Stimulated activated memory B cell treated with anti-CD40 and anti-IgM and Interleukin-4, amounts not matched to agents 10 μg/mL and 1 μg/mL and 100 μg/mL, for 72 hours (primary cell): Measurements from ENCODE around the gene ATG5.
"Not testable (repeated sequence)": the region's sequence is repeated elsewhere in the genome, so short reads cannot be mapped to it uniquely, and the experiment has no call there.

ENCODE experiments used
- ATAC-seq: fragments of 150-1000 bp; cut with Tn5 transposase; 2 replicates; pipeline ENCODE4 v1.10.0; 2021
- H3K27ac Mint-ChIP-seq: one replicate; pipeline ENCODE4 v1.8.0; 2022; ENCODE audit warnings: mild to moderate bottlenecking, mixed read lengths
- H3K27me3 Mint-ChIP-seq: one replicate; pipeline ENCODE4 v1.8.0; 2022; ENCODE audit warnings: mixed read lengths
- H3K36me3 Mint-ChIP-seq: one replicate; pipeline ENCODE4 v1.8.0; 2022; ENCODE audit warnings: mixed read lengths
- H3K4me1 Mint-ChIP-seq: one replicate; pipeline ENCODE4 v1.8.0; 2022; ENCODE audit warnings: mixed read lengths
- H3K4me3 Mint-ChIP-seq: one replicate; pipeline ENCODE4 v1.8.0; 2022; ENCODE audit warnings: mild to moderate bottlenecking, moderate library complexity, mixed read lengths
- H3K9me3 Mint-ChIP-seq: one replicate; pipeline ENCODE4 v1.8.0; 2022; ENCODE audit warnings: mixed read lengths

ATG5 gene

GRCh38 chr6:106158816-106159215 is 166.7 kb downstream of the ATG5 start:
- no peak for ATAC-seq
- Mint-ChIP-seq H3K4me3 (no peak overlapping the region), H3K9me3 (no peaks in the 10 kb centered on the region), H3K4me1 (peaks cover 12% of the 10 kb centered on the region), H3K36me3 (no peaks in the 10 kb centered on the region), H3K27ac (peak overlapping the region; percentile 58), H3K27me3 (no peaks in the 10 kb centered on the region)

GRCh38 chr6:106156863-106157262 is 168.7 kb downstream of the ATG5 start:
- ATAC-seq = no peak
- Mint-ChIP-seq H3K27ac (no peak overlapping the region), H3K4me3 (no peak overlapping the region), H3K36me3 (no peaks in the 10 kb centered on the region), H3K4me1 (peaks cover 7% of the 10 kb centered on the region), H3K27me3 (no peaks in the 10 kb centered on the region), H3K9me3 (peaks cover 3% of the 10 kb centered on the region)

GRCh38 chr6:106156413-106156812 is 169.1 kb downstream of the ATG5 start:
- H3K9me3 Mint-ChIP-seq = peaks cover 3% of the 10 kb centered on the region
- no peak overlapping the region for H3K27ac Mint-ChIP-seq
- no peaks in the 10 kb centered on the region for H3K27me3 Mint-ChIP-seq
- no peaks in the 10 kb centered on the region for H3K36me3 Mint-ChIP-seq
- H3K4me3 Mint-ChIP-seq = no peak overlapping the region
- no peak for ATAC-seq
- peaks cover 7% of the 10 kb centered on the region for H3K4me1 Mint-ChIP-seq

GRCh38 chr6:106155219-106155830 is 170.2 kb downstream of the ATG5 start:
- ATAC-seq = no peak
- no peak overlapping the region for H3K4me3 Mint-ChIP-seq
- no peaks in the 10 kb centered on the region for H3K36me3 Mint-ChIP-seq
- H3K27me3 Mint-ChIP-seq = no peaks in the 10 kb centered on the region
- peaks cover 3% of the 10 kb centered on the region for H3K9me3 Mint-ChIP-seq
- H3K27ac Mint-ChIP-seq = no peak overlapping the region
- H3K4me1 Mint-ChIP-seq = peaks cover 7% of the 10 kb centered on the region

DNA sequence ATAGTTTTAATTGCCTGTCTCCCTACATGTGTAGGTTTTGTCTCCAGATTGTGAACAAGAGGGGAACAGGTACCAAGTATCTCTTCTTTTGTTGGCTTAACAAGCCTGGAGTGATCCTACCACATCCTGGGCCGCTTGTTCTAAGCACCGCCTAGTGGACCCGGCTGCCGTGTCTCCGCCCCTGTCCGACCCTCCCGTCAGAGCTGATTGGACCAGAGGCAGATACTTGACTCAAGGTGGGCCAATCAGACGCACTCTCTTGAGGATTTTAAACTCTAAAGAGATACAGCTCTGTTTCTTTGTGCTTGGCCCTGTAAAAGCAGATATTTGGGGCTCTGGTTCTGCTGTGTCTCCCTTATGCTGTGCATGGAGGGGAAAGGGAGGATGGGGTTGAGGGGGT is 171.2 kb downstream of the ATG5 start:
- Mint-ChIP-seq H3K4me1 (peaks cover 11% of the 10 kb centered on the region), H3K4me3 (no peak overlapping the region), H3K36me3 (no peaks in the 10 kb centered on the region), H3K27me3 (no peaks in the 10 kb centered on the region), H3K27ac (no peak overlapping the region), H3K9me3 (peaks cover 3% of the 10 kb centered on the region)
- ATAC-seq = no peak

DNA sequence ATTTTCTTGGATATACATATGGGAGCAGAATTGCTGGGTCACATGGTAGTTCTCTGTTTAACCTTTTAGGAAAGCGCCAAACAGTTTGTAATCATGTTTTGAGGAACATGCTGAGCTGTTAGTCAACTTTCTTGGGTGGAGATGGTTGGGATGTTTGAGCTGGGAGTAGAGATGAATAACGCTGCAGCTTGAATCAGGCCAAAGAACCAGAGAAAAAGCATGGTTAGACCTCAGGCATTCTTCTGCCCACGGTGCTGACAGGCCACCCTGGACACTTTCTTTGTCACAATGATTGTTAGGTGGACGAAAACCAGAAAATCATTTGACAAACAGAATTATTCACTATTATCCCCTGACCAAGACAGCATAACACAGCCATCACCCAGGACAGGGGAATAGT is 172.6 kb downstream of the ATG5 start:
- Mint-ChIP-seq H3K4me1 (peaks cover 14% of the 10 kb centered on the region), H3K9me3 (peaks cover 3% of the 10 kb centered on the region), H3K27ac (no peak overlapping the region), H3K36me3 (no peaks in the 10 kb centered on the region), H3K4me3 (no peak overlapping the region), H3K27me3 (no peaks in the 10 kb centered on the region)
- ATAC-seq = no peak

DNA sequence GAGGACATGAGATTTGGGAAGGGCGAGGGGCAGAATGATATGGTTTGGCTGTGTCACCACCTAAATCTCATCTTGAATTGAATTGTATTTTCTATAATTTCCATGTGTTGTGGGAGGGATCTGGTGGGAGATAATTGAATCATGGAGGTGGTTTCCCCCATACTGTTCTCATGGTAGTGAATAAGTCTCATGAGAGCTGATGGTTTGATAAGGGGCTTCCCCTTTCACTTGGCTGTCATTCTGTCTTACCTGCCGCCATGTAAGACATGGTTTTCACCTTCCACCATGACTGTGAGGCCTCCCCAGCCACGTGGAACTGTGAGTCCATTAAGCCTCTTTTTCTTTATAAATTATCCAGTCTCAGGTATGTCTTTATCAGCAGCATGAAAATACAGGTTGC is 173.1 kb downstream of the ATG5 start:
- not testable (repeated sequence) for H3K27me3 Mint-ChIP-seq, H3K9me3 Mint-ChIP-seq, H3K4me3 Mint-ChIP-seq, ATAC-seq, H3K36me3 Mint-ChIP-seq, H3K27ac Mint-ChIP-seq
- H3K4me1 Mint-ChIP-seq = peaks cover 14% of the 10 kb centered on the region

GRCh38 chr6:106149472-106150069 is 176.0 kb downstream of the ATG5 start:
- no peak for ATAC-seq
- no peaks in the 10 kb centered on the region for H3K27me3 Mint-ChIP-seq
- H3K4me3 Mint-ChIP-seq = no peak overlapping the region
- H3K27ac Mint-ChIP-seq = no peak overlapping the region
- H3K9me3 Mint-ChIP-seq = peaks cover 3% of the 10 kb centered on the region
- H3K4me1 Mint-ChIP-seq = peaks cover 33% of the 10 kb centered on the region
- no peaks in the 10 kb centered on the region for H3K36me3 Mint-ChIP-seq

GRCh38 chr6:106147476-106147875 is 178.1 kb downstream of the ATG5 start:
- Mint-ChIP-seq H3K27me3 (no peaks in the 10 kb centered on the region), H3K36me3 (no peaks in the 10 kb centered on the region), H3K9me3 (peaks cover 3% of the 10 kb centered on the region), H3K4me3 (no peak overlapping the region), H3K27ac (no peak overlapping the region), H3K4me1 (peaks cover 35% of the 10 kb centered on the region)
- no peak for ATAC-seq

GRCh38 chr6:106146852-106147351 is 178.7 kb downstream of the ATG5 start:
- peaks cover 36% of the 10 kb centered on the region for H3K4me1 Mint-ChIP-seq
- H3K9me3 Mint-ChIP-seq = no peaks in the 10 kb centered on the region
- H3K27ac Mint-ChIP-seq = no peak overlapping the region
- H3K4me3 Mint-ChIP-seq = no peak overlapping the region
- H3K36me3 Mint-ChIP-seq = no peaks in the 10 kb centered on the region
- ATAC-seq = peak; percentile 28
- H3K27me3 Mint-ChIP-seq = no peaks in the 10 kb centered on the region

GRCh38 chr6:106145741-106146227 is 179.8 kb downstream of the ATG5 start:
- H3K36me3 Mint-ChIP-seq = no peaks in the 10 kb centered on the region
- H3K9me3 Mint-ChIP-seq = no peaks in the 10 kb centered on the region
- no peak overlapping the region for H3K4me3 Mint-ChIP-seq
- peak overlapping the region; percentile 56 for H3K27ac Mint-ChIP-seq
- no peaks in the 10 kb centered on the region for H3K27me3 Mint-ChIP-seq
- no peak for ATAC-seq
- H3K4me1 Mint-ChIP-seq = peaks cover 44% of the 10 kb centered on the region

GRCh38 chr6:106145144-106145543 is 180.4 kb downstream of the ATG5 start:
- Mint-ChIP-seq H3K9me3 (no peaks in the 10 kb centered on the region), H3K27me3 (no peaks in the 10 kb centered on the region), H3K4me1 (peaks cover 44% of the 10 kb centered on the region), H3K36me3 (no peaks in the 10 kb centered on the region), H3K27ac (no peak overlapping the region), H3K4me3 (no peak overlapping the region)
- ATAC-seq = no peak

DNA sequence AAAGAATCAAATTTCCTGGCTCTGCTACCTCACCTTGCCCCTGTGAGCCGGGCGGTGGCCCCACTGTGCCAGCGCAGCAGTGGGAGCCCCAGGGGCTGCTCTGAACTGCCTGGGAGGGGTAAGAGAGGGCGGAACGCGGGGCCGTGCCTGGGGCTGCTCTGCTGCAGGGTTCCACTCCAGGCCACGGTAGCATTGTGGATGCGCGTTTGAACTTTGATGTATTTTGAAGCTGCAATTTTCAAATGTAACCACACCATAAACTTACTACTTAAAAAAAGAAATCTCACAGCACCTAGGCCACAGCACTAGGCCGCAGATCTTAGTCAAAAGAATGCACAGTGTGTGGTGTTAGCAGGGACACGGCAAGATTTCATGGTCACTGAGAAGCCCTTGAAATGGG is 181.9 kb downstream of the ATG5 start:
- no peak overlapping the region for H3K27ac Mint-ChIP-seq
- H3K4me1 Mint-ChIP-seq = peaks cover 38% of the 10 kb centered on the region
- H3K27me3 Mint-ChIP-seq = no peaks in the 10 kb centered on the region
- ATAC-seq = no peak
- H3K4me3 Mint-ChIP-seq = no peak overlapping the region
- H3K36me3 Mint-ChIP-seq = no peaks in the 10 kb centered on the region
- no peaks in the 10 kb centered on the region for H3K9me3 Mint-ChIP-seq

GRCh38 chr6:106142876-106143431 is 182.6 kb downstream of the ATG5 start:
- H3K27me3 Mint-ChIP-seq = no peaks in the 10 kb centered on the region
- H3K4me3 Mint-ChIP-seq = no peak overlapping the region
- H3K36me3 Mint-ChIP-seq = no peaks in the 10 kb centered on the region
- H3K4me1 Mint-ChIP-seq = peaks cover 45% of the 10 kb centered on the region
- no peak for ATAC-seq
- no peaks in the 10 kb centered on the region for H3K9me3 Mint-ChIP-seq
- peak overlapping the region; percentile 89 for H3K27ac Mint-ChIP-seq

- H3K9me3 Mint-ChIP-seq = no peaks in the 10 kb centered on the region
- peak; percentile 76 for ATAC-seq
- no peaks in the 10 kb centered on the region for H3K36me3 Mint-ChIP-seq
- peak overlapping the region; percentile 33 for H3K4me3 Mint-ChIP-seq
- H3K4me1 Mint-ChIP-seq = peaks cover 44% of the 10 kb centered on the region
- peak overlapping the region; percentile 89 for H3K27ac Mint-ChIP-seq
- no peaks in the 10 kb centered on the region for H3K27me3 Mint-ChIP-seq
These were observed 183.9 kb downstream of the ATG5 start for GRCh38 chr6:106141441-106142237.
